Occipital lobe (tissue), 2 donors: ENCODE data around the gene C1orf159. TPM values are rescaled to one million over a fixed set of nuclear protein-coding genes. Genes with fewer than 3 reads are reported as not detected.

Source experiments
- DNase-seq: peaks from one replicate; lab custom pipeline; 2025; lab: John Stamatoyannopoulos, UW
- total RNA-seq: library from RNA; depleted of rRNA; stranded (reverse); fragments of >200 nt; gene quantifications from one replicate; pipeline ENCODE4 v1.2.3, GENCODE V29; 2014

C1orf159 gene
- total RNA-seq, 1 donor from 2014 or later, result 5.5 TPM

DNA sequence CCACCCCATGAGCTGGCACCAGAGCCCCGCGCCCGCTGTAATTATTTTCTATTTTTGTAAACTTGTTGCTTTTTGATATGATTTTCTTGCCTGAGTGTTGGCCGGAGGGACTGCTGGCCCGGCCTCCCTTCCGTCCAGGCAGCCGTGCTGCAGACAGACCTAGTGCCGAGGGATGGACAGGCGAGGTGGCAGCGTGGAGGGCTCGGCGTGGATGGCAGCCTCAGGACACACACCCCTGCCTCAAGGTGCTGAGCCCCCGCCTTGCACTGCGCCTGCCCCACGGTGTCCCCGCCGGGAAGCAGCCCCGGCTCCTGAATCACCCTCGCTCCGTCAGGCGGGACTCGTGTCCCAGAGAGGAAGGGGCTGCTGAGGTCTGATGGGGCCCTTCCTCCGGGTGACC lies 60.9 kb downstream of the C1orf159 start:
- DNase-seq, result no peak

DNA sequence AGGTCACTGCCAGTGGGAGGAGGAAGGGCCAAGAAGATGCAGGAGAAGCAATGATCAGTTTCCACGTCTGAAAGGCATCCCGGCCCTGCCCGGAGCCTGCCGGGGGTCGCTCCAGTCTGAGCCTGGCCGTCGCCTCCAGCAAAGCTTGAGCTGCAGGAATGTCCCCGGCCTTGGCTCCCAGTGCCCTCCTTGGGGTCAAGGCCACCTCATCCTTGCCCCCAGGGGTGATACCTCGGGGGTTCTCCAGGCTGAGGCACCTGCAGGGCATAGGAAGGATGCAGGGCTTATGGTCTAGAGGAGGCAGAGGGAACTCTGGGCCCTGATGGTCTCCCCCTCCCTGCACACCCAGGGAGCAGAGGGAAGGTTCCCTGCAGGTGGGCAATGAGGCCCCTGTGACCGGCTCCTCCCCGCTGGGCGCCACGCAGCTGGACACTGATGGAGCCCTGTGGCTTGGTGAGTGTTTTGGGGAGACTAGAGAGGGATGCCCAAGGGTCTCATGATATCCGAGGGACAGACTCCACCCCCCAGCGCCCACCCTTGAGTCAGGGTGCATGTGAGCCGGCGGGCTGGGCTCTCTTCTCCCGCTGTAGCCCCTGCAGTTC lies 61.7 kb downstream of the C1orf159 start:
- no peak for DNase-seq

DNA sequence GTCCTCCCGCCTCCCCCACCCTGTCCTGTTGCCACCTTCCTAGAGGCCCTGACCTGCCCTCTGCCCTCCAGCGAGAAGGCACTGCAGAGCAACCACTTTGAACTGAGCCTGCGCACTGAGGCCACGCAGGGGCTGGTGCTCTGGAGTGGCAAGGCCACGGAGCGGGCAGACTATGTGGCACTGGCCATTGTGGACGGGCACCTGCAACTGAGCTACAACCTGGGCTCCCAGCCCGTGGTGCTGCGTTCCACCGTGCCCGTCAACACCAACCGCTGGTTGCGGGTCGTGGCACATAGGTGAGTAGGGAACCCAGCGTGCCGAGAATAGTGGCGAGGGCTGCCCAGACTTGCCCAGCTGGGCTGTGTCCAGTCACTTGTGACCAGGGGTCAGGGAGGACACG lies 62.2 kb downstream of the C1orf159 start:
- no peak for DNase-seq

DNA sequence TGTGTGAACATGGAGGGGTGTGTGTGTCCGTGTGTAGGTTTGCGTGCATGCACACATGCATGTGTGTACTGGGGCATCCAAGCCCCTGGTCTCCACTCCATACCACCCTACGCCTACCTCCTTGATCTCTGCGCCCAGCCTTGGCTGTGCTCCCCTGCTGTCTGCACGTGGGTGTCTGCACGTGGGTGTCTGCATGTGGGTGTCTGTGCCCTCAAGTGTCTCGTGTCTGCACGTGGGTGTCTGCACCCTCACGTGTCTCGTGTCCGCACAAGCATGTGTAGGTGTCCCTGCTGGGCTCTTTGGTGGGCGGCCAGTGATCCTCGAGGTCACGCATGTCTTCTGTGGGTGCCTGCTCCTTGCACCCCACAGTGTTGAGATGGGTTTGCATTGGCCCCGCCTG lies 62.9 kb downstream of the C1orf159 start:
- no peak for DNase-seq

DNA sequence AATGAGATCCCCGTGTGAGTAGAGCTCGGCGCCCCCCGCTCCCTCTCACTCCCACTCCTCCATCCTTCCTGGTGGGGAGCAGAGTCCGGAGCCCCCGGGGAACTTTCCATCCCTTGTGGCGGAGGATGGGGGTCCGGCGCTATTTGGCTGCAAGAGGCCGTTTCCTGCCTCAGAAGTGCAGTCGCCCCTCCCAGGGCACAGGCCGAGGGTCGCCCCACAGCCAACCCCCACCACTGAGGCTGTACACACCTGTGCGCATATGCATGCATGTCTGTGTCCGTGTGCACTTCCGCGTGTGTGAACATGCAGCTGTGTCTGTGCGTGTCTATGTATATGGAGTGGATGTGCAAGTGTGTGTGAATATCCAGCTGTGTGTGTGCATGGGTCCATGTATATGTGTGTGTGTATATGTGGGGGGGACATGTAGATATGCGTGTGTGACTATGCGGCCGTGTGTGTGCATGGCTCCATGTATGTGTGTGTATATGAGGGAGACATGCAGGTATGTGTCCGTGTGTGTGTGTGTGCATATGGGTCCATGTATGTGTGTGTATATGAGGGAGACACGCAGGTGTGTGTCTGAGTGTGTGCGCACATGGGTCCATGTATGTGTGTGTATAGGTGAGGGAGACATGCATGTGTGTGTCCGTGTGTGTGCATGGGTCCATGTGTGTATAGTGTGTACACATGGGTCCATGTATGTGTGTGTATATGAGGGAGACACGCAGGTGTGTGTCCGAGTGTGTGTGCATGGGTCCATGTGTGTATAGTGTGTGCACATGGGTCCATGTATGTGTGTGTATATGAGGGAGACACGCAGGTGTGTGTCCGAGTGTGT lies 63.7 kb downstream of the C1orf159 start:
- no peak for DNase-seq

DNA sequence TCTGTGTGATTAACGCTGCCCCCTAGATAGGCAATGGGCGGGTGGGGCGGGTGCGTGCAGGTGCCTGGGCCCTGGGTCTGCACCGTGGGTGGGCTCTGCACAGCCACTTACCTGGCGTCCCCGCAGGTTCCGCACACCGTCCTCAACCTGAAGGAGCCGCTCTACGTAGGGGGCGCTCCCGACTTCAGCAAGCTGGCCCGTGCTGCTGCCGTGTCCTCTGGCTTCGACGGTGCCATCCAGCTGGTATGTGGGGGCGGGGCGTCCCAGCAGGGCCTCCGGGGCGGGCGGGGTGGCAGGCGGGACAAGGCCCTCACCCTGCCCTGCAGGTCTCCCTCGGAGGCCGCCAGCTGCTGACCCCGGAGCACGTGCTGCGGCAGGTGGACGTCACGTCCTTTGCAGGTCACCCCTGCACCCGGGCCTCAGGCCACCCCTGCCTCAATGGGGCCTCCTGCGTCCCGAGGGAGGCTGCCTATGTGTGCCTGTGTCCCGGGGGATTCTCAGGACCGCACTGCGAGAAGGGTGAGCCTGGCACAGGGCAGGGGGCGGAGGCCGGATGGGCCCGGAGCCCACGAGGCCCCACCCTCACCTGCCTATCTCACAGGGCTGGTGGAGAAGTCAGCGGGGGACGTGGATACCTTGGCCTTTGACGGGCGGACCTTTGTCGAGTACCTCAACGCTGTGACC lies 64.6 kb downstream of the C1orf159 start:
- no peak for DNase-seq

DNA sequence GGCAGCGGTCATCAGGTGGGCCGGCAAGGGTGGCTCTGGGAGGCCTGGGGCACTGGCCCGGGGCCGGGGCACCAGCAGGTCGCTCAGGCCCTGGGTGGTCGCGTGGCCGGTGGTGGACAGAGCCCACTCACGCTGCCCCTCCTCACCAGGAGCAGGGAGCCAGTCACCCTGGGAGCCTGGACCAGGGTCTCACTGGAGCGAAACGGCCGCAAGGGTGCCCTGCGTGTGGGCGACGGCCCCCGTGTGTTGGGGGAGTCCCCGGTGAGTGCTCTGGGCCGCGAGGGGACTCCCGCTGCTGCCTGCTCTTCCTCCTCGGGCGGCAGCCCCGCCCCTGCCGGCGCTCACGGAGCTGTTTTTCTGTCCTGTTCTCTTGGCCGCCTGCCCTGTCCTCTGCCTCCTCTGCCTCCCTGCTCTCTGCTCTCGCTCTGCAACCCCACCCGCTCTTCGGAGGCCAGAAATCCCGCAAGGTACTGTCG lies 65.3 kb downstream of the C1orf159 start:
- no peak for DNase-seq

DNA sequence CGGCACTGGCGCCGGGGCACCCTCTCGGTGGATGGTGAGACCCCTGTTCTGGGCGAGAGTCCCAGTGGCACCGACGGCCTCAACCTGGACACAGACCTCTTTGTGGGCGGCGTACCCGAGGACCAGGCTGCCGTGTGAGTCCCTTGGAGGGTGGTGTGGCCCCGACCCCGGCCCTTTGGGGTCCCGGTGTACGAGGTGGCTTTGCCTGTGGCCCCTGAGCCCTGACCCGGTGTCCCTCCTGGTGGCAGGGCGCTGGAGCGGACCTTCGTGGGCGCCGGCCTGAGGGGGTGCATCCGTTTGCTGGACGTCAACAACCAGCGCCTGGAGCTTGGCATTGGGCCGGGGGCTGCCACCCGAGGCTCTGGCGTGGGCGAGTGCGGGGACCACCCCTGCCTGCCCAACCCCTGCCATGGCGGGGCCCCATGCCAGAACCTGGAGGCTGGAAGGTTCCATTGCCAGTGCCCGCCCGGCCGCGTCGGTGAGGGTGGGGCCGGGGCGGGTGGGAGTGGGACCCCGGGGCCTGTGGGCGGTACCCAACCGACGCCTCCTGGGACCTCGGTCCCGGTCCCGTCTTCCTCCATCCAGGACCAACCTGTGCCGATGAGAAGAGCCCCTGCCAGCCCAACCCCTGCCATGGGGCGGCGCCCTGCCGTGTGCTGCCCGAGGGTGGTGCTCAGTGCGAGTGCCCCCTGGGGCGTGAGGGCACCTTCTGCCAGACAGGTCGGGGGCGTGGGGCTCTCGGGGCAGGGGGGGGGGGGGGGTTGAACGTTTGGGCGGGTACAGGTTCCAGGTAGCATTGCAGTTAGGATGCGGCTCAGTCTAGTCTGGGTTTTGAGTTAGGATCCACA lies 66.3 kb downstream of the C1orf159 start:
- no peak for DNase-seq

DNA sequence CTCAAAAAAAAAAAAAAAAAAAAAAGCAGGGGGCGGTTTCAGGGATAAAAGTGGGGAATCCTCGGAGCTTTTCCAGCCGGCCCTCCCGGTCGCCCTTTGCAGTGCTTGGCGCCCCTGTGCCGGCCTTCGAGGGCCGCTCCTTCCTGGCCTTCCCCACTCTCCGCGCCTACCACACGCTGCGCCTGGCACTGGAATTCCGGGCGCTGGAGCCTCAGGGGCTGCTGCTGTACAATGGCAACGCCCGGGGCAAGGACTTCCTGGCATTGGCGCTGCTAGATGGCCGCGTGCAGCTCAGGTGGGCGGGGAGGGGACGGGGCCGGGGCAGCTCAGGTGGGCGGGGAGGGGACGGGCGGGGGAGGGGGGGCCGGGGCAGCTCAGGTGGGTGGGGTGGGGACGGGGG lies 67.1 kb downstream of the C1orf159 start:
- DNase-seq, result no peak

DNA sequence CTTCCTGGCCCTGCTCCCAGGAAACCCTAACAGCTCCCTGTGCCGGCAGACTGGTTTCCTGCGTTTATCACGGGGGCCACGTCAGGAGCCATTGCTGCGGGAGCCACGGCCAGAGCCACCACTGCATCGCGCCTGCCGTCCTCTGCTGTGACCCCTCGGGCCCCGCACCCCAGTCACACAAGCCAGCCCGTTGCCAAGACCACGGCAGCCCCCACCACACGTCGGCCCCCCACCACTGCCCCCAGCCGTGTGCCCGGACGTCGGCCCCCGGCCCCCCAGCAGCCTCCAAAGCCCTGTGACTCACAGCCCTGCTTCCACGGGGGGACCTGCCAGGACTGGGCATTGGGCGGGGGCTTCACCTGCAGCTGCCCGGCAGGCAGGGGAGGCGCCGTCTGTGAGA lies 67.9 kb downstream of the C1orf159 start:
- no peak for DNase-seq

DNA sequence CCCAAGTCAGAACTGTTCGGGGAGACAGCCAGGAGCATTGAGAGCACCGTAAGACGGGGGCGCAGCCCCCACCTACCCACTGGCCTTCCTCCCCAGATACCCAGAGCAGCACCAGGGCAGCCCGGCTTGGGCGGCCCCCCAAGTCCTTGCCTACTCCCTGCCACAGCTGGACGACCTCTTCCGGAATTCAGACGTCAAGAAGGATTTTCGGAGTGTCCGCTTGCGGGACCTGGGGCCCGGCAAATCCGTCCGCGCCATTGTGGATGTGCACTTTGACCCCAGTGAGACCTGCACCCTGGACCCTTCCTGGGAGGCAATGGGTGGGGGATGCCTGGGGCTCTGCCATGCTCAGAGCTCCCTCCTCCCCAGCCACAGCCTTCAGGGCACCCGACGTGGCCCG lies 68.5 kb downstream of the C1orf159 start:
- DNase-seq, result no peak

DNA sequence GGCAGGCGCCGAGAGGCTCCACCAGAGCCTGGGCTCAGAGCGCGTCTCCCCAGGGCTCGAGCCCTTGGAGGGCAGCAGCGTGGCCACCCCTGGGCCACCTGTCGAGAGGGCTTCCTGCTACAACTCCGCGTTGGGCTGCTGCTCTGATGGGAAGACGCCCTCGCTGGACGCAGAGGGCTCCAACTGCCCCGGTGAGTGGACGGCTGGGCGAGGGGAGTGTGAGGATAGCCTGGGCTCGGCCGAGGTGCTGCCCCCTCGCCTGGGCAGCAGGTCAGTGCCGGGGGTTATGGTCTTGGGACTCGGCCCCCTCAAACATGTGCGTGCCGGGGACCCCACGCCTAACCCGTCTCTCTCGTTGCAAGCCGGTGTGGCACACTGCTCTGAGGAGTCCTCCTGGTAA lies 69.1 kb downstream of the C1orf159 start:
- DNase-seq, result no peak

DNA sequence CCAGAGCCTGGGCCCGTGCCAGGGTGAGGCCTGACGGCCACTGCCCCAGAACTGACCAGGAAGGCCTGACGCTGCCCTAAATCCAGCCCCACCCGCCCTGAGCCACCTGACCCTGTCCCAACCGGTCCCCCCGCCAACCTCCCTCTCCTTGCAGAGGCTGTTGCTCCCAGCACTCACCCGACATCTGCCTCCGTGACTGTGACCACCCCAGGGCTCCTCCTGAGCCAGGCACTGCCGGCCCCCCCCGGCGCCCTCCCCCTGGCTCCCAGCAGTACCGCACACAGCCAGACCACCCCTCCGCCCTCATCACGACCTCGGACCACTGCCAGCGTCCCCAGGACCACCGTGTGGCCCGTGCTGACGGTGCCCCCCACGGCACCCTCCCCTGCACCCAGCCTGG lies 69.6 kb downstream of the C1orf159 start:
- no peak for DNase-seq

DNA sequence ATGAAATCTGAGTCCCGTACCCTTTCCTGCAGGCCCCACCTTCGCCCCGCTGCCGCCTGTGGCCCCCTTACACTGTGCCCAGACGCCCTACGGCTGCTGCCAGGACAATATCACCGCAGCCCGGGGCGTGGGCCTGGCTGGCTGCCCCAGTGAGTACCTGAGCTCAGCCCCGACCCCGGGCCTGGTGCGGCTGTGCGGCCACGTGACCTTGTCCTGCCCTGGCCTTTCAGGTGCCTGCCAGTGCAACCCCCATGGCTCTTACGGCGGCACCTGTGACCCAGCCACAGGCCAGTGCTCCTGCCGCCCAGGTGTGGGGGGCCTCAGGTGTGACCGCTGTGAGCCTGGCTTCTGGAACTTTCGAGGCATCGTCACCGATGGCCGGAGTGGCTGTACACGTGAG lies 70.8 kb downstream of the C1orf159 start:
- DNase-seq, result no peak

DNA sequence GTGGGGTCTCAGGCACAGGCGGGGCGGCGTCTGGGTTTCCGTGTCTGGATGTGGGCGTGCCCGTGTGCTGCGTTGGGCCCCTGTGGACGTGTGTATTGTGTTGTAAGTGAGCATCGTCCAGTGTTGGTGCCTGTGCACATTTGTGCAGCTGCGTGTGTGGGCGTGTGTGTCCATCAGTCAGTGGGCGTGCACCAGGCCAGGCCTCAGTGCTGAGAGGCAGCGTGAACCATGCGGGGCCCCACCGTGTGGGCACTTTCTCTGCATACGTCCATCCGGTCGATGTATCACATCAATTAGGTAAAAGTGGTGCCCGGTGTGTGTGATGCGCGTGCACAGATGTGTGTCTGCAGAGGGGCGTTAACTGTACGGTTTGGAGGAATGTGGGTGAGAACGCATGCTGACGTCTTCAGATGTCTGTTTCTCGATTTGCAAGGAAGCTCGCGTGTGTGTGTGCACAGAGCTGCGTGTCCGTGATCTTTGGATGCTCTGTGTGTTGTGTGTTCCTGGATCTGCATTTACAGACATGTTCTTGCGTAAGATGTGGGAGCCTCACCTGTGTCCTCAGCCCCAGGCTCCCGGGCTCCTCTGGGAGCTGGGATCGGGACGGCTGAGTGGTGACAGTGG lies 71.3 kb downstream of the C1orf159 start:
- DNase-seq, result no peak

DNA sequence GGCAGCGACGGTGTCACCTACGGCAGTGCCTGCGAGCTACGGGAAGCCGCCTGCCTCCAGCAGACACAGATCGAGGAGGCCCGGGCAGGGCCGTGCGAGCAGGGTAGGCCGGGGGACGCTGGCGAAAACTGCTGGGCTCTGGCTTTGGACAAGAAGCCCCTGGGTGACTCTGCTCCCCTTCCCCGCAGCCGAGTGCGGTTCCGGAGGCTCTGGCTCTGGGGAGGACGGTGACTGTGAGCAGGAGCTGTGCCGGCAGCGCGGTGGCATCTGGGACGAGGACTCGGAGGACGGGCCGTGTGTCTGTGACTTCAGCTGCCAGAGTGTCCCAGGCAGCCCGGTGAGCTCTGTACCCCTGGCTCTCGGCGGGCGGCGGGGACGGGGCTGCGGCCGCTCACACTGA lies 72.0 kb downstream of the C1orf159 start:
- DNase-seq, result no peak

DNA sequence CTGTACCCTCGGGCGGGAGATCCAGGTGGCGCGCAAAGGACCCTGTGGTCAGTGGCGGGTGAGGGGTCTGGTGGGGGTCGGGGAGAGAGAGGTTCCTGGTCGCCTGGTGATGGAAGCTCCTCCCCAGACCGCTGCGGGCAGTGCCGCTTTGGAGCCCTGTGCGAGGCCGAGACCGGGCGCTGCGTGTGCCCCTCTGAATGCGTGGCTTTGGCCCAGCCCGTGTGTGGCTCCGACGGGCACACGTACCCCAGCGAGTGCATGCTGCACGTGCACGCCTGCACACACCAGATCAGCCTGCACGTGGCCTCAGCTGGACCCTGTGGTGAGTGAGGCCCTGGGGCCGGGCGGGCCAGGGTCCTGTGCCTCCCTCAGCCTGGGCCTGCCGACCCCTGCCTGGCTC lies 72.5 kb downstream of the C1orf159 start:
- DNase-seq, result no peak

DNA sequence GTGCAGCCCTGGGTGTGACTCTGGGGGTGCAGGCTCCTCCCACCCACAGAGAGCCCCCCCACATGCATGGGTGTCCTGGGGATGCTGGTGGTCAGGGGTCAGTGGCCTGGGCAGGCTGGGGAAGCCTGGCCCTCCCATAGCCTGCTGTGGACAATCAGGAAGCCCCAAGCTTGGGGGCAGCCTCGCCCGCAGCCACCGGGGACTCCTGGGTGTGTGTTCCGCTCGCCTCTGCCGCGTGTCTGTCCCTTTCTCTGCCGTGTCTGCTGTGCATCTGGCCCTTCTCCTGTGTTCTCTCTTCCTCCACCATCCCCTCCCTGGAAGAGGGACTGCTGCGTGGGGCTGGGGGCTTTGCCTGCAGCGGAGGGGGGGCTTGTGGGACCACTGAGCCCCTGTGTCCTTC lies 73.1 kb downstream of the C1orf159 start:
- DNase-seq, result no peak

DNA sequence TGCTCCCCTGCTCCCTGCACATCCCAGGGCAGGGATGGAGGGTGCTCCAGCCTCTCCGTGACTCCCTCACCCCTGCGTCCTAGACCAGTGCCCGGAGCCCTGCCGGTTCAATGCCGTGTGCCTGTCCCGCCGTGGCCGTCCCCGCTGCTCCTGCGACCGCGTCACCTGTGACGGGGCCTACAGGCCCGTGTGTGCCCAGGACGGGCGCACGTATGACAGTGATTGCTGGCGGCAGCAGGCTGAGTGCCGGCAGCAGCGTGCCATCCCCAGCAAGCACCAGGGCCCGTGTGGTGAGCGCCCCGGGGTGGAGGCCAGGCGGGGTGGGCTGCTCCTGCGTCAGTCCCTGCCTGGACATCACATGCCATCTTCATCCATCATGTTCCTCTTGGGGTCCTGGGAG lies 74.0 kb downstream of the C1orf159 start:
- DNase-seq, result no peak

DNA sequence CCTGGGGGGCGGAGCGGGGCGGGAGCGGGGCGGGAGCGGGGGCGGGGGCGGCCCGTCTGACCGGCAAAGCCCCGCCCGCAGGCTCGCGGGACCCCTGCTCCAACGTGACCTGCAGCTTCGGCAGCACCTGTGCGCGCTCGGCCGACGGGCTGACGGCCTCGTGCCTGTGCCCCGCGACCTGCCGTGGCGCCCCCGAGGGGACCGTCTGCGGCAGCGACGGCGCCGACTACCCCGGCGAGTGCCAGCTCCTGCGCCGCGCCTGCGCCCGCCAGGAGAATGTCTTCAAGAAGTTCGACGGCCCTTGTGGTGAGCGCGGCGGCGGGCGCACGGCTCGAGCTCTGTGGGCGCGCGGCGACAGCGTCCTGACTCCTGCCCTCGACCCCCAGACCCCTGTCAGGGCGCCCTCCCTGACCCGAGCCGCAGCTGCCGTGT lies 74.8 kb downstream of the C1orf159 start:
- DNase-seq, result no peak
